ENCODE measurements around the gene SEC24D.

Gene SEC24D

DNA sequence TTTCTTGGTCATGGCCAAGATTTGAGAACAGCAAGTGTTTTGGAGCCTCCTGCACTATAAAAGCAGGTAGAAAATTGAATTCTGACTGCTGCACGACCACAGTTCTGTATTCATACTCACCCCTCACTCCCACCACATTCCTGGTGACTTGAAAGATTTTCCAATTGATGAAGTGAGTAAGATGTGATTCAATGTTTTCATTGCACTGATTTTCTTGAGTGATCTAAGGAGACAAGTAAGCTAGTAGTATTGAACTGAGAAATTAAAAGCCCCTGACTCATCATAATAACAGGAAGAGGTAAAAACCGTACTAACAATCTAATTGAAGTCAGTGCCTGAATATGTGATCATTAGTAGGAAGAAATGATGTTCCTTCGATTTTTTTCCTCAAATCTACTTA is 6.1 kb upstream of the SEC24D start:
- no peak for DNase-seq (ENCODE audit: low spot score)

DNA sequence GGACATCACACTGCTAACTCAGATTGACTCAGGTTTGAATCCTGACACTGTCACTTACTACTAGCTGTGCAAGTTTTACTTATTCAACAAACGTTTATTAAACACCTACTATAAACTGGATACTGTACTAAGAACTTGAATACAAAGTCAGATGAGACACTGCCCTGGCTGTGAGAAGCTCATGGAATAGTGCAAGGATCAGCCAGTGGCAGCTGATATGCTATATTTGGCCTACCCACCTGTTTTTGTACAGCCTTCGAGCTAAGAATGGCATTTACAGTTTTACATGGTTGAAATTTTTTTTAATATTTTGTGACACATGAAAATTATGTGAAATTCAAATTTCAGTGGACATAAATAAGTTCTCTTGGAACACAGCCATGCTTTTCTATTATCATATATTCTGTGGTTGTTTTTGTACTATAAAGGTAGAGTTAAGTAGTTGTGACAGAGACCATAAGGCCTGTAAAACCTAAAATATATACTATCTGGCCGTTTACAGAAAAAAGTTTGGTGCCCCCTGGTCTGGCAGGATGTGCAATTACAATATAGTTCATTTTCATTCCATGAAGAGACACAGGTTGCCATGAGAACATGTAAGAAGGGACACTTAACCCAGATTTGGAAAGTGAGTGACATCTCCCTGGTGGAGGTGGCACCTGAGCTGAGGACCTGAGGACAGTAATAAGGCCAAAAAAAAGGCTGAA is 3.4 kb upstream of the SEC24D start:
- DNase-seq (ENCODE audit: low spot score) = no peak

DNA sequence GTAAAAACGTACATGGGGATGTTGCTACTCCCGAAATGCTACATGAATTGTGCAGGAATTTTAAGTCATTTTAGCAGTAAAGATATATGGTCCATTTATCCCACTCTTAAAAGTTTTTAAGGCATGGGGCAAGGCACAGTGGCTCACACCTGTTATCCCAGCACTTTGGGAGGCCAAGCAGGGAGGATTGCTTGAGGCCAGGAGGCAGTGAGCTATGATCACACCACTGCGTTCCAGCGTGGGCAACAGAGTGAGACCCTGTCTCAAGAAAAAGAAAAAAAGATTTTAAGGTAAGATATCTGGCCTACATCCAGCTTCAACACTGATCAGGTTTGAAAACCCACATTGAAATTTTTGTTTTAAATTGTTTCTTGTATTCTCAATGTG is 1.2 kb upstream of the SEC24D start:
- no peak for DNase-seq (ENCODE audit: low spot score)

- peak; percentile 27 for DNase-seq (ENCODE audit: low spot score)
Measured at GRCh38 chr4:118836301-118837120, 585 bp upstream of the SEC24D start.

DNA sequence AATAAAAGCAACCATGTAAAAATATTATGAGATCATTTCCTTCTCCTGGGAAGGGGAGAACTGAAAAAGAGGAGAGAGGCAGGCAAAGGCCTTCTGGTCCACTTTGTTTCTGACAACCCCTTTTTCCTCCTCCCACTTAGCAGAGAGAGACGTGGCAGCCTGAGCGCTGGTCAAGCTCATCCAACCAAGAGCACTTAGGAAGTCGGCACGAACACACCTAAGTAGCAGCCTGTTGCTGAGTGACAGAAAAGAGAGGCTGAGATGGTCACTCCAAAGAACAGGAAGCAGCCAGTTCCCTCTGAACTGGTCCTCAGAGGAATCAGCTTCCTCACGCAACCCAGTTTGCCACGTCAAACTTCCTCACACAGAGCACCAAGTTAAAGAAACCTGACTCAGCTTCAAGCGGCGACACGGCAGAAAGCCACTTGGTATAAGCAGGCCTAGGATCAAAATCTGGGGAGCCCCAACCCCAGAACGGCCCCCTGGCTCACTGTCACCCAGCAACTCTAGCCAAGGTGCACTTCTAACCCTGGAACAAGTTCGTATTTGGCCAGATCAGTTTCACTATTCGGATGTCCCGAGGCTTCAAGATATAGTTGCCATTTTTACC is 861 bp downstream of the SEC24D start:
- peak; percentile 37 for DNase-seq (ENCODE audit: low spot score)

DNA sequence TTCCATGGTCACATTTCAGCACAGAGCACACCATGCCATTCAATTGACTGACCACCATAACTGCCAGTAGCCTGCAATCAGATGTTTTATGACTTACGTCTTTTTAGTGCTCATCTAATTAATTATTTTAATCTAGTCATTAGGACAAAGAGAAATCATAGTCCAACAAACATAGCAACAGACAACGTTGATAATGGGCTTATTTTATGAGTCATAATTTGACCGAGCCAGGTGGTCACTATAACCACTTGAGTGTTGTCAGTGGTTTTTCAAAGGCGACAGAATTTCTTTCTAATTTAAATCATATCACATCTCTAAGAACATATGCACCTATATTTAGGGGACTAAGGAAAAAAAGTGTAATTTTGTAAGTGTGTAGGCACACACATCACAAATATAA is 1.9 kb downstream of the SEC24D start:
- DNase-seq (ENCODE audit: low spot score) = no peak

- no peak for DNase-seq (ENCODE audit: low spot score)
Measured at GRCh38 chr4:118833192-118833820, 2.6 kb downstream of the SEC24D start.

DNA sequence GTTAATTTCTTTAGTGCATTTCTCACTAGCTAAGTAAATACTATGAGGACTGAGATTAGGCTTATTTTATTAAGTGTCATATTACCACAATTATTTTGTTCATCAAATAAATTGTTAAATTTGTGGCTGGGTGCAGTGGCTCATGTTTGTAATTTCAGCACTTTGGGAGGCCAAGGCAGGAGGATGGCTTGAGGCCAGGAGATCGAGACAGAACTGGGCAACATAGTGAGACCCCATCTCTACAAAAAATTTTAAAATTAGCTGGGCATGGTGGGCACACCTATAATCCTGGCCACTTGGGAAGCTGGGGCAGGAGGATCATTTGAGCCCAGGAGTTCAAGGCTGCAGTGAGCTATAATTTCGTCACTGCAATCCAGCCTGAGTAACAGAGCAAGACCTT is 6.8 kb downstream of the SEC24D start:
- DNase-seq (ENCODE audit: low spot score) = no peak

DNA sequence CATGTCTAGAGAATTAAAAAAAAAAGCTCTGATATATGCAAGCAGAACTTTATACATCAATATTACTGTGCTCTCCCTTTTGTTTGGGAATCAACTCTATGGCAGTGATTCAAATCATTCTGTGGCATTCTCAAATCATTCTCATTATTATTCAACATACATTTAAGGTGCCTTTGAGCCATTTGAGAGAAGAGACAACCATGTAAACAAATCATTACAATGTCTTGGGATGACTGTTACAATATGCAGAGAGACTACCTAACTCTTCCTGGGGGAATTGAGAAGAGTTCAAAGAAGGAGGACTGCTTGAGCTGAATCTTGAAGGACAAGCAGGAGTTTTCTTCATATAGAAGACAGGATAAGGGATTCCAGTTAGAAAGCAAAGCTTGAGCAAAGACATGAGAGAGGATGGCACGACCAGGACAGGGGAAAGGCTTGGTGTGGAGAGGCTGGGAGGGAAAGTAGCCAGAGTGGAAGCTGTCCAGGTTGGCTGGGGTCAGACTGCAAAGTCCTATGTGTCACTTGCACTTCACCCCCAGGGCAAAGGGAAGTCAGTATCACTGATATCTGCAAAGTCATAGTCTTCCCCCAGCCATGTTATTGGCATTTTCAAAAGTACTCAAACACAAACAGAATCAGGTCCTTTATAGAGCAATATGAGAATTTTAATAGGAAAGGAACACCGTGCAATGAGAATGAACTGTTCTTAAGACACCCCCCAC is 9.0 kb downstream of the SEC24D start:
- DNase-seq (ENCODE audit: low spot score) = no peak

DNA sequence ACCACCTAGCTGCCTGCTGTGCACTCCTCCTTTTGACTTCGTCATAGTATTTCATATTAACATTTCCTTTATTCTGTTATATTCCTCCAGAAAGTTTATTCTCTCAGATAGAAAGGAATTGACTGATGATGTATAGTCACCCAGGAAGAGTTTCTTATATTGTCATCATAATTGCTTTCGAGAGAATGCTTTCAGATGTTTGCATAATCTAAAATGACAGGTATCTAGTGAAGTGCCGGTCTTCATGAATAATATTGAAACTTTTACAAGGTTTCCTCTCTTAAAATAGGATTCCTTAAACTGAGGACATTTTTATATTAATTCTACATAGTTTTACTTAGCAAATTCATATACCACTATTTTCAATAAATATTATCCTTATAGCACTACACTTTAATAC is 10.1 kb downstream of the SEC24D start:
- no peak for DNase-seq (ENCODE audit: low spot score)

GRCh38 chr4:118824141-118824540 is 11.8 kb downstream of the SEC24D start:
- no peak for DNase-seq (ENCODE audit: low spot score)

DNA sequence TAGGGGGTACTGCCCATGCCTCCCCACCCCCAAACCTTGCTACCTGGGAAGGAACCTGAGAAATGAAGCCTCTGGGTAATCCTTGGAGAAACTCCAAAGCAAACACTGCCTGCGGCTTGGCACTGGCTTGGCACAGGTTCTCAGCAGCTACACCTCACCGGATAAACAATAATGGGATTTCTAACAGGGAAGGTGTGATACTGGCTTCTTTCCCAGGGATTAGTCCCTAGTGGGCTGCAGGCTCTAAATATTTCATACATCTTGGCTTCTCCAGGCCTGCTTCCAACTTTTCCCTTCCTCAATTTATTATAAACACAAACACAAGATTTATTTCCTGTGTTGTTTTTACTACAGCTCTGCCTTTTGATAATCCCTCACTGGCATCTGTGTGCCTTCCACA is 12.5 kb downstream of the SEC24D start:
- no peak for DNase-seq (ENCODE audit: low spot score)

- DNase-seq (ENCODE audit: low spot score) = no peak
Measured at GRCh38 chr4:118821590-118822293, 14.2 kb downstream of the SEC24D start.

GRCh38 chr4:118817178-118817930 is 18.6 kb downstream of the SEC24D start:
- no peak for DNase-seq (ENCODE audit: low spot score)

DNA sequence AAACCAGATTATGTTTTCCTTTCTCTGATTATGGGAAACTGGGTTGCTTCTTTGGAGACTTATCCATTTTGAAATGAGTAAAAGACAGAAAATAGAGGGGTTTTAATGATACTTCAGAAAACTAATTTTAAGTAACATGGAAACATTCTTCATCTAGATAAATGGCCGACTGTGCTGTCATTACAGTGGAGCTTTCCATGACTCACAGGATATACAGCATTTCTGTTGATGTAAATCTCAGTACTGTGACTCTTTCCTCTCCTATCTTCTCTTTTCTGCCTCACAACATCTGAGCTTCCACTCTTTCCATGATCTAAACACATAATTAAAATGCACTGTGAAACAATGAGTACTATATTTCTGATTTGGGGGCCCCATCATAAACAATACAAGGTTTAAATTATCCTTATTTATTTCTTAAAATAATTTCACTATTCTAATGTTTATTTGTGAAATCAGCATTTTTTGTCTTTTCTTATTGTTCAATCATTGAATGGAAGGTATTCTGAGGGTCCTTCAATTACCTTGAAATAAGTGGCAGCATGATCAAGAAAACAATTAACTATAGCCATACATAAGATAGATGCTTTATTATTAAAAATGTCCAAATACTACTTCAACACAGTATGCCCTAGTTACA is 19.3 kb downstream of the SEC24D start:
- DNase-seq (ENCODE audit: low spot score) = no peak

- no peak for DNase-seq (ENCODE audit: low spot score)
Measured at GRCh38 chr4:118814891-118815290, 21.0 kb downstream of the SEC24D start.

DNA sequence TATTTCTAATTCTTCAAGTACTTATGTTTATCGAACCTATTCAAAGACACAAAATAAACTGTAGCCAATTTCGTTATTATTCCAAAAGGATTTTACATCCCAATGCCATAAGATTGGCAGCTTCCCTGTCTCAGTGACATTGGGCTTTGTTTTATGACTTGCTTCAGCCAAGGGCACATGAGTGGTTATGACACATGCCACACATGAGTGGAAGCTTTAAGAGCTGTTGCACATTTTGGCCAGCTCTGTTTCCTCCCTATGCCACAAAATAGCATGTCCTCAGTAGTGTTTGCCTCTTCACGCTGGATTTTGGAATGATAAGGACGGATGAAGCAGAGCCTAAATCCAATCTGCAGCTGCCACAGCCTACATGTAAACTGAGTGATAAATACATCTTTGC is 21.9 kb downstream of the SEC24D start:
- no peak for DNase-seq (ENCODE audit: low spot score)

DNA sequence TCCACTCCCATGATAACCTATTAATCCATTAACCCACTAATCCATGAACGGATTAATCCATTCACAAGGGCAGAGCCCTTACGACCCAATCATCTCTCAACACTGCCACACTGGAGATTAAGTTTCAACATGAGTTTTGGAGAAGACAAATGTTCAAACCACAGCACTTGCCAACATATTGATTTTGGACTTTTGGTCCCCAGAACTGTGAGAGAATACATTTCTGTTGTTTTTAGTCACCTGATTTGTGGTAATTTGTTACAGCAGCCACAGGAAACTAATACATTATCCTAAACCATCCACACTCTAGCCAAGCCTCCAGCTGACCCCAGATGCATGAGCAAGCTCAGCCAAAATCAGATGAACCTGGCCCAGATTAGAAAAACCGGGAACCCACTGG is 22.4 kb downstream of the SEC24D start:
- no peak for DNase-seq (ENCODE audit: low spot score)

DNA sequence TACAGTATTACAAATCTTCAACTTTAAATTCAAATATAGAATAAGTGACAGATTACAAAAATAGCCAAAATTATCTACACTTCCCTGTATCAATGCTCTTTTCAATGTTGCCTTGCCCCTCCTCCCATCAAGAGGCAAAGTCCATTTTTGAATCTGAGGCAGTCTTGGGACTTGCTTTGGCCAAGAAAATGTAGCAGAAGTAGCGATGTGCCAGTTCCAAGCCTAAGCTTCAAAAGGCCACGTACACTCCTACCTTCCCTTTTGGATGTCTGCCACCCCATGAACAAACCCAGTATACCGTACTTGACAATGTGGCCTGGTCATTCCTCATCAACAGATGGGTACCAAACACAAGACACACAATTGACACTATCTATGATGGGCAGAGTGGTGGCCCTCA is 24.1 kb downstream of the SEC24D start:
- DNase-seq (ENCODE audit: low spot score) = no peak
